WERI-Rb-1 (cell line): ENCODE results near the gene SARNP.

Experiments
- DNase-seq: peaks from one replicate; pipeline ENCODE4 v3.0.0-alpha.2; 2020
- H3K27ac ChIP-seq: fragments of 250-450 bp; sonication (Bioruptor Pico); 2 replicates; pipeline ENCODE4 v1.5.1; 2020; ENCODE audit warnings: mild to moderate bottlenecking, moderate library complexity
- H3K27me3 ChIP-seq: fragments of 250-450 bp; sonication (Bioruptor Pico); 2 replicates; pipeline ENCODE4 v1.5.1; 2021; ENCODE audit warnings: mild to moderate bottlenecking, low read depth, moderate library complexity; ENCODE audit not compliant: insufficient read depth, severe bottlenecking
- H3K36me3 ChIP-seq: fragments of 250-450 bp; sonication (Bioruptor Pico); 2 replicates; pipeline ENCODE4 v1.5.1; 2020; ENCODE audit warnings: mild to moderate bottlenecking, moderate library complexity
- H3K4me3 ChIP-seq: 2 replicates; pipeline ENCODE4 v1.5.1; 2011; ENCODE audit warnings: low read depth, mild to moderate bottlenecking, control low read depth, low read length
- H3K9me3 ChIP-seq: fragments of 250-450 bp; sonication (Bioruptor Pico); 2 replicates; pipeline ENCODE4 v1.5.1; 2021; ENCODE audit warnings: mild to moderate bottlenecking, moderate library complexity; ENCODE audit not compliant: severe bottlenecking
- CTCF ChIP-seq: IDR thresholded peaks from 2 replicates; pipeline ENCODE4 v1.5.1; 2011; ENCODE audit warnings: low read depth, mild to moderate bottlenecking, control low read depth, inconsistent platforms, low read length

Gene SARNP

GRCh38 chr12:55726971-55727370 lies 90.6 kb downstream of the SARNP start:
- H3K27ac ChIP-seq: no peak overlapping the region
- no peaks in the 10 kb centered on the region for H3K9me3 ChIP-seq
- no peak for TF ChIP-seq CTCF
- DNase-seq: no peak
- peaks cover 44% of the 10 kb centered on the region for H3K36me3 ChIP-seq
- no peak overlapping the region for H3K4me3 ChIP-seq
- H3K27me3 ChIP-seq: no peaks in the 10 kb centered on the region

- H3K27me3 ChIP-seq: no peaks in the 10 kb centered on the region
- no peak for TF ChIP-seq CTCF
Observed at GRCh38 chr12:55725556-55725955, 92.0 kb downstream of the SARNP start.

GRCh38 chr12:55724940-55725309 lies 92.6 kb downstream of the SARNP start:
- no peak for TF ChIP-seq CTCF
- no peaks in the 10 kb centered on the region for H3K9me3 ChIP-seq
- peaks cover 45% of the 10 kb centered on the region for H3K36me3 ChIP-seq
- H3K27me3 ChIP-seq: no peaks in the 10 kb centered on the region
- peak overlapping the region; percentile 30 for H3K27ac ChIP-seq
- DNase-seq: no peak
- H3K4me3 ChIP-seq: no peak overlapping the region

More at GRCh38 chr12:55725556-55725955, 92.0 kb downstream of the SARNP start:
- Histone ChIP-seq H3K4me3 (no peak overlapping the region), H3K27ac (no peak overlapping the region; the same call in 1 of the 2 replicates), H3K36me3 (peaks cover 44% of the 10 kb centered on the region), H3K9me3 (no peaks in the 10 kb centered on the region)
- no peak for DNase-seq

GRCh38 chr12:55724226-55724939 lies 93.1 kb downstream of the SARNP start:
- peak; percentile 86 for TF ChIP-seq CTCF
- Histone ChIP-seq H3K36me3 (peaks cover 50% of the 10 kb centered on the region), H3K27ac (peak overlapping the region; percentile 30), H3K9me3 (no peaks in the 10 kb centered on the region), H3K4me3 (no peak overlapping the region), H3K27me3 (no peaks in the 10 kb centered on the region)
- DNase-seq: peak; percentile 82

GRCh38 chr12:55723516-55724225 lies 93.9 kb downstream of the SARNP start:
- Histone ChIP-seq H3K4me3 (no peak overlapping the region), H3K36me3 (peaks cover 55% of the 10 kb centered on the region), H3K27ac (no peak overlapping the region; the same call in 1 of the 2 replicates), H3K27me3 (no peaks in the 10 kb centered on the region), H3K9me3 (no peaks in the 10 kb centered on the region)
- TF ChIP-seq CTCF: no peak
- no peak for DNase-seq
